Measurements from ENCODE around the gene LOX. TPM values are rescaled to one million over a fixed set of nuclear protein-coding genes. Genes with fewer than 3 reads are reported as not detected.

Gene LOX, protein sequence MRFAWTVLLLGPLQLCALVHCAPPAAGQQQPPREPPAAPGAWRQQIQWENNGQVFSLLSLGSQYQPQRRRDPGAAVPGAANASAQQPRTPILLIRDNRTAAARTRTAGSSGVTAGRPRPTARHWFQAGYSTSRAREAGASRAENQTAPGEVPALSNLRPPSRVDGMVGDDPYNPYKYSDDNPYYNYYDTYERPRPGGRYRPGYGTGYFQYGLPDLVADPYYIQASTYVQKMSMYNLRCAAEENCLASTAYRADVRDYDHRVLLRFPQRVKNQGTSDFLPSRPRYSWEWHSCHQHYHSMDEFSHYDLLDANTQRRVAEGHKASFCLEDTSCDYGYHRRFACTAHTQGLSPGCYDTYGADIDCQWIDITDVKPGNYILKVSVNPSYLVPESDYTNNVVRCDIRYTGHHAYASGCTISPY
- total RNA-seq = 10 to 100 TPM in 1 of 4 donors, 1 to 10 TPM in 3; 3.5 to 15.7 (median 6.2) TPM

- Histone ChIP-seq H3K36me3 (no peaks in the 10 kb centered on the region), H3K9me3 (no peaks in the 10 kb centered on the region), H3K27ac (peak within 1 kb of the TSS; percentile 43 to 61 (median 52)), H3K27me3 (peaks cover 0 to 4% of the 10 kb centered on the region in 2 donors), H3K4me1 (peaks cover 0 to 14% (median 10%) of the 10 kb centered on the region in 4 donors), H3K4me3 (peak within 1 kb of the TSS; percentile 30 to 55 (median 43))
- DNase-seq = peak in 2 of 3 donors; percentile 57 to 68
- TF ChIP-seq CTCF (IDR thresholded peaks at IDR 0.05) (no peak), POLR2A (IDR thresholded peaks at IDR 0.05) (peak in 1 of 2 donors; percentile 10)
Measured at GRCh38 chr5:122078116-122079110, at the start of gene LOX. TSS of gene LOX (minus strand) at chr5:122078259. CDS start at chr5:122077985, 274 bp downstream.

- Histone ChIP-seq H3K9me3 (no peaks in the 10 kb centered on the region), H3K4me3 (no peak overlapping the region), H3K27me3 (no peaks in the 10 kb centered on the region), H3K4me1 (no peaks in the 10 kb centered on the region), H3K36me3 (no peaks in the 10 kb centered on the region), H3K27ac (peak overlapping the region in 1 of 4 donors; percentile 43)
- no peak for TF ChIP-seq POLR2A (IDR thresholded peaks at IDR 0.05)
- DNase-seq = no peak
Measured at GRCh38 chr5:122126756-122127321, 48.8 kb upstream of the LOX start.

- Histone ChIP-seq H3K9me3 (no peaks in the 10 kb centered on the region), H3K4me1 (no peaks in the 10 kb centered on the region), H3K4me3 (no peak overlapping the region), H3K27me3 (no peaks in the 10 kb centered on the region), H3K36me3 (no peaks in the 10 kb centered on the region), H3K27ac (peak overlapping the region in 1 of 4 donors; percentile 43)
- no peak for TF ChIP-seq CTCF (IDR thresholded peaks at IDR 0.05)
- no peak for TF ChIP-seq POLR2A (IDR thresholded peaks at IDR 0.05)
- no peak for DNase-seq
Measured at GRCh38 chr5:122126177-122126755, 48.2 kb upstream of the LOX start.

- no peaks in the 10 kb centered on the region for H3K9me3 ChIP-seq
- H3K4me3 ChIP-seq = no peak overlapping the region
- no peak overlapping the region for H3K27ac ChIP-seq
- no peaks in the 10 kb centered on the region for H3K36me3 ChIP-seq
- H3K4me1 ChIP-seq = no peaks in the 10 kb centered on the region
- no peak for DNase-seq
- TF ChIP-seq CTCF (IDR thresholded peaks at IDR 0.05) = no peak
- no peak for TF ChIP-seq POLR2A (IDR thresholded peaks at IDR 0.05)
- no peaks in the 10 kb centered on the region for H3K27me3 ChIP-seq
Measured at GRCh38 chr5:122124766-122125165, 46.7 kb upstream of the LOX start.

- Histone ChIP-seq H3K9me3 (no peaks in the 10 kb centered on the region), H3K27me3 (no peaks in the 10 kb centered on the region), H3K4me1 (no peaks in the 10 kb centered on the region), H3K36me3 (no peaks in the 10 kb centered on the region), H3K4me3 (no peak overlapping the region), H3K27ac (no peak overlapping the region)
- DNase-seq = no peak
- TF ChIP-seq POLR2A (IDR thresholded peaks at IDR 0.05) (no peak), CTCF (IDR thresholded peaks at IDR 0.05) (no peak)
Measured at GRCh38 chr5:122121479-122122465, 43.7 kb upstream of the LOX start.
